NCI-H2081 (cell line): Measurements from ENCODE around the gene NCS1.
A peak's percentile ranks its signal among the peaks of the same experiment; 100 is the strongest.

Experiments
- DNase-seq, 2 experiments: peaks; one replicate each; lab custom pipeline; 2025; lab: John Stamatoyannopoulos, UW

The NCS1 gene

GRCh38 chr9:130176760-130177159 lies 4.6 kb downstream of the NCS1 start:
- no peak for DNase-seq

- peak in 1 of 2 experiments; percentile 48 for DNase-seq
Observed at GRCh38 chr9:130177898-130178805, 5.9 kb downstream of the NCS1 start.

GRCh38 chr9:130179331-130179907 lies 7.2 kb downstream of the NCS1 start:
- no peak for DNase-seq

GRCh38 chr9:130180516-130180915 lies 8.3 kb downstream of the NCS1 start:
- DNase-seq, result no peak

DNA sequence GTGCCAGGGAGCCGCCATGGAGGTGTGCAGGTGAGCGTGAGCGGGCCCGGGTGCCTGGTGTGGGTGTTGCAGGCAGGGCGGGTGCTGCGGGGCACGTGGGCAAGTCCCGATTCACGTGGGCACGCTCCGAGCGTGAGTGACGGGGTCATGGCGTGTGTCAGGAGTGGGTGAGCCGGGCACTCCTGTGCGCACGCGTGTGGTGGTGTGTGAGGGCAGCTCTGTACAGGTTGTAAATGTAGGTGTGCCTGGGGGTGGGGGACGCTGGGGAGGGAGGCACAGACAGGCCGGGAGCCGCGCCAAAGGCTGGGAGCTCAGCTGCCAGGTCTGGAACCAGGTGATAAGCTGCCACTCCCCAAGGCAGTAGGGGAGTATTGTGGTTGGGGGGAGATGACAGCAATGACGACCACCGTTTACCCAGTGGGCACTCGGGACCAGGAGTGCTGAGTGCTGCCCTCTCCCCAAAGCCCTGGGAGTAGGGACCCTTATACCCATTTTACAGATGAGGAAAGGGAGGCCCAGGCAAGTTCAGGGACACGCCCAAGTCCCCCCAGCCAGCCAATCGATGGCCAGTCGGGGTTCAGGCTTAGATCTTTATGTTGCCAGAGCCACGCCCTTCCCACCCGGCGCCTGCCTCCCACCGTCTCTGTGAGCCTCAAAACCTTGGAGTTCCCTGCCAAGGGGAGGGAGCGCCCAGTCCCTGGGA lies 9.6 kb downstream of the NCS1 start:
- no peak for DNase-seq

DNA sequence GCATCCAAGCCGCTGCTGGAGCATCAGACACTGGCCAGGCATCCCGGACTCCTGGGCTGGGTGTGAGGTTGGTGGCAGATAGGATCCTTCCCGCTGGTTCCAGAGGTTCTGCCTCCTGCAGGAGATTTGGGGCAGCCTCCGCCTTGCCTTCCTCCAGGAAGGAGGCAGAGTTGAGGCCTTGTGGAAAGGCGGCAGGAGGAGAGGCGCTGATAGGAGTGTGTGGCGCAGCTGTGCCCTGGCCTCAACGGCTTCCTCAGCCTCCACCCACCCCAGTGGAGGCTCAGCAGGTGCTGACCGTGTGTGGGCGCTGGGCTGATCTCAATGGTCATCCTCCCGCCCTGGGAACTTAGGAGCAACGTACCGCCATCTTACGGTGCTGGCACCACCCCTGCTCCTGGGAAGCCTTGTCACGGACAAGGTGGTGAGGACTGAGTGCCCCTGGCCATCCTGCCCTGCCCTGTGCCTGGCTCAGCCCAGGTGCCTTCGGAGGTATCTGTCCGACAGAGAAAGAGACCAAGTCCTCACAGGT lies 10.2 kb downstream of the NCS1 start:
- DNase-seq, result no peak

GRCh38 chr9:130183133-130183762 lies 11.0 kb downstream of the NCS1 start:
- no peak for DNase-seq

DNA sequence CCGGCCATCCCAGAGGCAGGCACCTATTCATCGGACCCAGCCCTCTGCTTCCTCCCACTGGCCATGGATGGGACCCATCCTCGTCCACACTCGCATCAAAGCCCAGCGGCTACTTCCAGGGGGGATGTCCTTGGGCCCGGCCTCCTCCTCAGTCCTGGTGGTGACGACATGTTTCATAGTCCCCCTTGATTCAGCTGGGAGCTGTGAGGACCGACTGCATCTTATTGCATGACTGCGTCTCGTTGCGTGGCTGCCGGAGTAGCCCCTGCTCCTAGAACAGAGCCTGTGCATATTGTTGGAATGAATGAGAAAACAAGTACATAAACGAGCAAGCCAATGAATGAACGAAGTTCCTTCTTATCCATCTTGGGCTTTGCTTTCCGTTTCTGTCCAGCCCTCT lies 12.8 kb downstream of the NCS1 start:
- no peak for DNase-seq

GRCh38 chr9:130185490-130186031 lies 13.4 kb downstream of the NCS1 start:
- DNase-seq, result no peak

DNA sequence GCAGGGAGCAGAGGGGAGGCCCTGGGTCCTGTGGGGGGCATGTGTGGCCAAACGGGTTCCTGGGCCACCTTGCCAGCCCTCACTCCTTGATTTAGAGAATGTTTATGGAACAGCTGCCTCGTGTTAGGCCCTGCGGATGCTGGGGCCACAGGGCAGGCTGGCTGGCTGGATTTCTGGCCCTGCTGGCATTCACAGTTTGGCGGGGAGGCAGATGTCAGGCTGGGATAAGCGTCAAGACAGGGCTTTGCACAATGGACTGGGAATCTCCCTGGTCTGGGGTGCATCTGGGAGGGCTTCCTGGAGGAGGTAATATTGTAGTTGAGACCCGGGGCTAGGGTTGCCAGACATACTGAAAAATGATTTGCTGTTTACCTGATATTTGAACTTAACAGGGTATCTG lies 13.8 kb downstream of the NCS1 start:
- no peak for DNase-seq

DNA sequence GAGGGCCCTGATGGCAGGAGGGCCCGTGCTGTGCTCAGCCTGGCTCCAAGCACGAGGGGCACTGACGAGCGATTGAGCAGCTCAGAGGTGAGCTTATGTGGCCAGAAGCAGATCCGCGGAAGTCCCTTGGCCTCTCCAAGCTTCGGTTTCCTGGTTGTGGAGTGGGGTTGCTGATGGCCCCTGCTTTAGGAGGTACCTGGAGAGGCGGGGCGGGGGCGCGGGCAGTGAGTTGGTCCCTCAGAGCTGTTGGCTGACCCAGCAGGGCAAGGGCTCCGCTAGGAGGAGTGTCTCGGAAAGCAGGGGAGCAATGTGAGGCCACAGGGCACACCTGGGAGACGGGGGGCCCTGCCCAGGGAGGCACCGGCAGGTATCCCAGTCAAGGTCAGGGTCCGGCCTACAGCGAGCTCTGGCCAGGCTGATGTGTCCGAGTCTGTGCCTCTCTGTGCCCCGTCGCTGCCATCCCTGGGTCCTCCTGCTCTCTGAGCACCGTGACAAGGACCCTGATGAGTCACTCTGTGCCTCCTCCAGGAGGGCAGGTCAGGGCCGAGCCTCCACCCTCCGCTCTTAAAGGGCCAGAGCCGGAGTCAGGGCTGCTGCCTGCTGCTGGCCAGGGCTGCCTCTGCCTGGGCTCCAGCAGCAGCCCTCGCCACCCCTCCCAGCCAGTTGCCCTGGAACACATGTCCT lies 14.8 kb downstream of the NCS1 start:
- DNase-seq, result no peak

DNA sequence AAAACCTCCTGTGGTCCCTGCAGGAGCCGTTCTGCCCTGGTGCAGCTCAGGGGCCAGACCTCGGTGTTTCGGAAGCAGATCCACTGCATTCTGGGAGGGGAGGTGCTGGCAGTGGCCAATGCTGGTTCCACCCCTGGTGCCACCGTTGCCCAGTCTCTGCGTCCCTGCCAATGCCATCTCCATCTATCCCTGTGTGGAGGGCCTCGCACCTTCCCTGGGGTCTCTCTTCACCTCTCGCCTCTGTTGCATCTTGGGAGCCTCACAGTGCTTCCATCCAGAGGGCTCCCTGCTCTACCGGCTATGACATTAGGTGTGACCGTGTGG lies 15.3 kb downstream of the NCS1 start:
- DNase-seq, result no peak

- DNase-seq, result no peak
Observed at GRCh38 chr9:130188860-130189481, 16.8 kb downstream of the NCS1 start.

- DNase-seq, result no peak
Observed at GRCh38 chr9:130189840-130190239, 17.6 kb downstream of the NCS1 start.

DNA sequence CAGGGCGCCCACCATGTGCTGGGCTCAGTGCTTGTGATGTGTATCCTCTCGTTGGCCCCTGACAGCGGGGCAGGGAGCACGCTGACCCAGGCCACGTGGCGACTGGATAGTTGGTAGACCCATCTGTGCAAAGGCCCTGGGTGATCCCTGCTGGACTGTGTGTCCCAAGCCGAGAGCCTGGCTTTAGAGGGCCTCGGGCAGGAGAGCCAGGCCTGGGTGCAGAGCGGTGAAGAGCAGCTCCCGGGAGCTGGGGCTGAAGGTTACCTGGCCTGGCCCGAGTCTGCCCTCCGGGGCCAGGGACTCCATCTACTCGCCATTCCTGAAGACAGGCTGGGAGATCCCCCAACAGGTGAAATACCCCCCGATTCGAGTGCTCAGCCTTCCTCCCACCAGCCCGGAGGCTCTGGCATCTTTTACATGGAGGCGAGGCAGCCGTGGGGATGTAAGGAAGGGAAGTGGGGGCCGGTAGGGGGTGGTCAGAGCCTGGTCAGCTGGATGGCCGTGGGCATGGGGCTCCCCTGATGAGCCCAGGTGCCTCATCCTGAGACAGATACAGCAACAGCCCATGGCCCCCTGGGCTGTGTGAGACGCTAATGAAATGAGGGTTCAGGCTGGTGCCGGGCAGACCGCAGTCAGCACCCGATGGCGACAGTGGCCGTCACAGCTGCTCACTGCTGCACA lies 19.0 kb downstream of the NCS1 start:
- DNase-seq, result no peak

DNA sequence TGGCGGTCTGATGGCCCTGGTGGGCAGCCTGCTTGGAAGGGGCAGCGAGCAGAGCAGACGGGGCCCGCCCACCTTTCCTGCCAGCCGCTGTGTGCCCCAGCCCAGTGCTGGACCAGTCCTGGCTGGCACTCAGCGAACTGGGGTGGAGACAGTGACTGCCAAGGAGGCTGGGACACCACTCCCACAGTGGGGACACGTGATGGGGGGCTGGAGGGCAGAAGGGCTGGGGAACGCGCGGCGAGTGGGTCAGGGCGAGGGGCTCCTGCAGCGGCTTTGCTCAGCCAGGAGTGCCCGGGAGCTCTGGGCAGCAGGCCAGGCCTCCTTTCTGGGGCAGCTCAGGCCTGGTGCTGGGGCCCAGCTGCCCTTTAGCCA lies 19.5 kb downstream of the NCS1 start:
- DNase-seq, result no peak

- DNase-seq, result no peak
Observed at GRCh38 chr9:130192382-130192999, 20.3 kb downstream of the NCS1 start.

- no peak for DNase-seq
Observed at GRCh38 chr9:130193103-130193502, 20.9 kb downstream of the NCS1 start.

GRCh38 chr9:130193531-130194377 lies 21.6 kb downstream of the NCS1 start:
- no peak for DNase-seq
